ENCODE data around the gene TMOD2. TPM values are rescaled to one million over a fixed set of nuclear protein-coding genes. Genes with fewer than 3 reads are reported as not detected.

Gene TMOD2
- total and polyA plus RNA-seq, 12 donors = 1.4 to 13.2 (median 7.0) TPM

DNA sequence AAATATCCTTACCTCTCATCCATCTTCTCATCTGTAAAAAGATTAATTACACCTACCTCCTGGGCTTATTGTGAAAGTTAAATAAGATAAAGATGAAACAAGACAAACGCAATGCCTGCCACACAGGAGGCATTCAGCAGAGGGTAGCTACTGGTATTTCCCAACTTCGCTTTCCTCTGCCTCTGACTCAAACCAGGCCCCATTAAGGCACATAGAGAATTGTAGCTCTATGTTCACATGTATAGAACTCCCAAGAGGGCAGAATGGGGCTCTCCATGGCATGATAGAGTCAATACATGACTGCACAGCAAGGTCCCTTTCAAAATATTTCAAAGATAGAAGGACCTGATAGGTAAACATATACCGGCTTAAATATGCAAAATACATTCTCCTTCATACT, 15.3 kb upstream of the TMOD2 start:
- no peaks in the 10 kb centered on the region for H3K27me3 ChIP-seq
- peaks cover 9 to 34% of the 10 kb centered on the region in 2 donors for H3K4me1 ChIP-seq (replicated peaks in 1 of 2)
- H3K27ac ChIP-seq = peak overlapping the region in 2 of 5 donors; percentile 18 to 88
- no peaks in the 10 kb centered on the region for H3K9me3 ChIP-seq (replicated peaks in 1 of 3)
- DNase-seq = no peak
- H3K4me3 ChIP-seq = peak overlapping the region in 1 of 4 donors; percentile 98
- TF ChIP-seq, protein P1, sequence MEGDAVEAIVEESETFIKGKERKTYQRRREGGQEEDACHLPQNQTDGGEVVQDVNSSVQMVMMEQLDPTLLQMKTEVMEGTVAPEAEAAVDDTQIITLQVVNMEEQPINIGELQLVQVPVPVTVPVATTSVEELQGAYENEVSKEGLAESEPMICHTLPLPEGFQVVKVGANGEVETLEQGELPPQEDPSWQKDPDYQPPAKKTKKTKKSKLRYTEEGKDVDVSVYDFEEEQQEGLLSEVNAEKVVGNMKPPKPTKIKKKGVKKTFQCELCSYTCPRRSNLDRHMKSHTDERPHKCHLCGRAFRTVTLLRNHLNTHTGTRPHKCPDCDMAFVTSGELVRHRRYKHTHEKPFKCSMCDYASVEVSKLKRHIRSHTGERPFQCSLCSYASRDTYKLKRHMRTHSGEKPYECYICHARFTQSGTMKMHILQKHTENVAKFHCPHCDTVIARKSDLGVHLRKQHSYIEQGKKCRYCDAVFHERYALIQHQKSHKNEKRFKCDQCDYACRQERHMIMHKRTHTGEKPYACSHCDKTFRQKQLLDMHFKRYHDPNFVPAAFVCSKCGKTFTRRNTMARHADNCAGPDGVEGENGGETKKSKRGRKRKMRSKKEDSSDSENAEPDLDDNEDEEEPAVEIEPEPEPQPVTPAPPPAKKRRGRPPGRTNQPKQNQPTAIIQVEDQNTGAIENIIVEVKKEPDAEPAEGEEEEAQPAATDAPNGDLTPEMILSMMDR (IDR thresholded peaks at IDR 0.05) = no peak
- TF ChIP-seq POLR2A (IDR thresholded peaks at IDR 0.05) = no peak
- intact Hi-C loops (cut with DNase I) = no loop called here
- H3K36me3 ChIP-seq (replicated peaks in 1 of 2) = no peaks in the 10 kb centered on the region
- 54 to 69% (median 63%) methylated on average over 3 of the region's 3 CpGs for WGBS, 4 donors

DNA sequence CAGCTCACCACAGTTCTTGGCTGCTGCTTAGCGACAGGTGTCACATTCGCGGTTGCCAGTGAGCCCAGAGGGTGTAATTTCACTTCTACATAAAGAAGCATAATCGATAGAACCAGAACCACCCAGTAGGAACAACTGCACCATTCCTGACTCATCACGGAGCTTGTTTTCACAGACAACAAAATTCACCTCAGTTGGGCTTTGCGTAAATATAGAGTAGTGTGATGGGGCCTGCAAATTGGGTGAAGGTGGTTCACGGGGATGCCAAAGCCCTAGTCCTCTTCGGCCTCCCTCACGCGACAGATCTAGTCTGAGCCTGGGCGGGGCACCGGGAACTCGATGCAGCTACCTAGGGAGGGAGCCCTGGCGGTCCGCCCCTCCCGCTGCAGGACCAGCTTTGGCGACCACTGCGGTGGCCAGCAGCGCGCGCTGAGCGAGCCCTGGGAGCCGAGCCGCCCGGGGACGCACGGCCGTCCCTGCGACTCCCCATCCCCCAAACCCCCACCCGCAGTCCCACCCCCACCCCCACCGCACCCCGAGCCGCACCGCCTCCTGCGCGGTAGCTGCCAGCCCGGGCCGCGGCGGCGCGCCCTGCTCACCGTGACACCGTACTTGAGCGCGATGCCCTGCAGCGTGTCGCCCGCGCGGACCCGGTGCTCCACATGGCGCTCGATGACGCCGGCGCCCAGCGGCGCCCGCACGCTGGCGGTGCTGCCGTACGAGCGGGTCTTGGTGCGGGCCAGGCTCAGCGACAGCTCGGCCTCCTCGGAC, 14.5 kb upstream of the TMOD2 start:
- peaks cover 9 to 25% of the 10 kb centered on the region in 2 donors for H3K4me1 ChIP-seq (replicated peaks in 1 of 2)
- TF ChIP-seq POLR2A (IDR thresholded peaks at IDR 0.05) = no peak
- TF ChIP-seq, protein P1 (IDR thresholded peaks at IDR 0.05) = no peak
- intact Hi-C loops (cut with DNase I) = no loop called here
- peak overlapping the region in 4 of 5 donors; percentile 65 to 95 (median 79) for H3K27ac ChIP-seq
- WGBS, 4 donors = 2 to 13% (median 7%) methylated on average over 6 to 69 of the region's 69 CpGs
- H3K4me3 ChIP-seq = peak overlapping the region; percentile 29 to 98 (median 70)
- no peaks in the 10 kb centered on the region for H3K9me3 ChIP-seq (replicated peaks in 1 of 3)
- H3K27me3 ChIP-seq = no peaks in the 10 kb centered on the region
- peak in 6 of 7 donors; percentile 35 to 69 (median 48) for DNase-seq
- no peaks in the 10 kb centered on the region for H3K36me3 ChIP-seq (replicated peaks in 1 of 2)

DNA sequence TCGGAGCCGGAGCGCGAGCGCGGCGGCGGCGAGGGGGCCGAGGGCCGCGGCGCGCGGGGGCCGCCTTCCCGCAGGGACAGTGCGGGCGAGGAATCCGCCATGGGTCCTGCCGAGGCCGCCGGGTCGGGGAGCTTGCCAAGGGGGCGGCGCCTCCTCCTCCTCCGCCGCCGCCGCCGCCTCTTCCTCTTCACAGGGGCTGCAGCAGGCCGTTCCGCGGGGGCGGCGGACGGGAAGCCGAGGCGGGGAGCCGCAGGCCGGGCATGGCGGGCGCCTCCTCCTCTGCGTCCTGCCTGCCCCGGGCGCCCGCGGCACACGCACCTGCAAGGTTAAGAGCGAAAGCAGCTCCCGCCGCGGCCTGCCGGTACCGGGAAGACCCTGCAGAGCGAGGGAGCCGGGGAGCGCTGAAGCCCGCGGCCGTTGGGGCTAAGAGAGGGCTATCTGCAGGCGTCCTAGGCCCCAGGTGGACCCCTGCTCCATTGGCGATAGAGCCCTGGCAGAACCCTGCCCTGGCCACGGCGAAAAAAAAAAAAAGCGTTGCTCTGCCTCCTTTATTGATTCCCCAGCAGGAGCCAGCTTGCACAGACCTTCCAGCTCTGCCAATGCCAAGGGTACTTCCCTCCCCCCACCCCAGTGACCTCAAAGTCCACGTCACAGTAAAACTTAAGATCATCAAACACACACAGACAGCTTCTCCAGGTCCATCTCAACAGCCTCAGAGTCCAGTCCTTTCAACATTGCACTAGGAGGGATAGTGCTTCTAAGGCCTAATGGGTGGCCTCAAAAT, 13.7 kb upstream of the TMOD2 start, which contains the start of gene LYSMD2:
Gene LYSMD2 (minus strand): TSS at position 134 of the 784 bp plus-strand sequence. CDS start 33 bp downstream, at position 101.
- DNase-seq = peak; percentile 69 to 82 (median 77)
- peaks cover 9 to 23% of the 10 kb centered on the region in 2 donors for H3K4me1 ChIP-seq (replicated peaks in 1 of 2)
- H3K4me3 ChIP-seq = peak within 1 kb of the TSS; percentile 29 to 98 (median 70)
- 0 to 2% (median 0%) methylated on average over 6 to 67 of the region's 67 CpGs for WGBS, 4 donors
- peak within 1 kb of the TSS in 4 of 5 donors; percentile 65 to 95 (median 79) for H3K27ac ChIP-seq
- peak in 1 of 2 donors; percentile 41 for TF ChIP-seq POLR2A (IDR thresholded peaks at IDR 0.05)
- TF ChIP-seq, protein P1 (IDR thresholded peaks at IDR 0.05) = no peak
- intact Hi-C loops (cut with DNase I) = no loop called here
- no peaks in the 10 kb centered on the region for H3K27me3 ChIP-seq
- no peaks in the 10 kb centered on the region for H3K36me3 ChIP-seq (replicated peaks in 1 of 2)
- no peaks in the 10 kb centered on the region for H3K9me3 ChIP-seq (replicated peaks in 1 of 3)

DNA sequence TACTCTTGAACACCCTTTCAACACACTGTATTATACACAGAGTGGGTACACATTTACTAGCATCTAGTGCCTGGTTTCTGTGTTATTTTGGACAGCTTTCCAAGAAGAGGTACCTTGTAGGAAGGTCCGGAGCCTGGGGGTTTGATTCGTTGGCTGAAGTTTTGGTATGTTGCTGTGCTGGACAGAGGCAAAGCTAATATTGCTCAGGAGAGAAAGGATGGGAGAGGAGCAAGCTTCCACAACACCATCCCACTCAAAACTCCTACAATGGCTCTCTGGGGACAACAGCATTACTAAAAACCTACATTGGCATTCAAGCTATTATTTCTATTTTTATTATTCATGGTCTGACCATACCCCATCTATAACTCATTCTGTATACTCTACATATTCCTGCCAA, 12.8 kb upstream of the TMOD2 start:
- H3K27ac ChIP-seq = peak overlapping the region in 2 of 5 donors; percentile 88 to 95
- no peak overlapping the region for H3K4me3 ChIP-seq
- intact Hi-C loops (cut with DNase I) = no loop called here
- no peak for DNase-seq
- no peaks in the 10 kb centered on the region for H3K9me3 ChIP-seq (replicated peaks in 1 of 3)
- no peaks in the 10 kb centered on the region for H3K36me3 ChIP-seq (replicated peaks in 1 of 2)
- TF ChIP-seq POLR2A (IDR thresholded peaks at IDR 0.05) = no peak
- TF ChIP-seq, protein P1 (IDR thresholded peaks at IDR 0.05) = no peak
- 58 to 78% (median 71%) methylated on average over 2 of the region's 2 CpGs for WGBS, 4 donors
- peaks cover 9 to 23% of the 10 kb centered on the region in 2 donors for H3K4me1 ChIP-seq (replicated peaks in 1 of 2)
- no peaks in the 10 kb centered on the region for H3K27me3 ChIP-seq
